HCT116 (cell line): ENCODE measurements around the gene ISG20. TPM values are rescaled to one million over a fixed set of nuclear protein-coding genes. Genes with fewer than 3 reads are reported as not detected.

Experiments
- ATAC-seq: fragments of 200-7000 bp; cut with Tn5 transposase; 2 replicates; pipeline ENCODE4 v1.9.1; 2020; ENCODE audit warnings: mild to moderate bottlenecking, moderate library complexity
- BruUV-seq: library from RNA; stranded (reverse); fragments of 400-500 nt; replicated peaks from 2 replicates; lab custom pipeline; 2021; lab: Mats Ljungman, UMichigan
- CTCF ChIA-PET: fragments of 300-600 bp; sonication (Branson Sonifier 250); formaldehyde crosslinking; loops from one replicate; lab custom pipeline; 2021; ENCODE audit warnings: antibody characterized with exemption; lab: Charles Lee
- POLR2A ChIA-PET: fragments of 300-600, 350-600 bp; sonication (Branson Sonifier 250); formaldehyde crosslinking; loops from one replicate; lab custom pipeline; 2021; ENCODE audit warnings: antibody characterized with exemption; lab: Charles Lee
- RAD21 ChIA-PET, 2 experiments: fragments of 300-600 bp; sonication (Branson Sonifier 250); formaldehyde crosslinking; loops; one replicate each; lab custom pipeline; 2023; ENCODE audit warnings: low total read pairs in 2 of 2; ENCODE audit not compliant: uncharacterized antibody in 2 of 2, unreplicated experiment in 2 of 2, low non-redundant PET in 1 of 2; lab: Charles Lee
- DNase-seq: peaks from one replicate; pipeline ENCODE4 v3.0.0-alpha.2; 2010; ENCODE audit warnings: low read depth, low spot score
- H2AFZ ChIP-seq: fragments of 200-600 bp; shearing (Covaris generic), sonication (generic); 2 replicates; pipeline ENCODE4 v1.6.1; 2017; ENCODE audit warnings: low read depth, mixed run types, mixed read lengths, antibody characterized with exemption, low read length; ENCODE audit not compliant: poor library complexity, severe bottlenecking
- H3K27ac ChIP-seq: 2 replicates; pipeline ENCODE4 v1.5.1; 2012; ENCODE audit warnings: low read depth, low read length
- H3K27me3 ChIP-seq: fragments of 200-600 bp; sonication (generic); 2 replicates; pipeline ENCODE4 v1.6.1; 2016; ENCODE audit warnings: mixed run types, low read length, mixed read lengths; ENCODE audit not compliant: insufficient read depth
- H3K36me3 ChIP-seq, 2 experiments: fragments of 200-500 bp in 1 of 2; fragments of 200-600 bp in 1 of 2; sonication (Bioruptor generic) in 1 of 2; sonication (generic) in 1 of 2; 2 replicates each; pipeline versions ENCODE4 v1.5.1 to v1.6.1; 2014 to 2016; ENCODE audit warnings: low read length in 2 of 2, inconsistent platforms in 1 of 2, mixed read lengths in 1 of 2, mixed run types in 1 of 2; ENCODE audit not compliant: insufficient read depth in 2 of 2, control insufficient read depth in 1 of 2
- H3K4me1 ChIP-seq, 2 experiments: fragments of 200-600 bp in 1 of 2; sonication (generic) in 1 of 2; 2 replicates each; pipeline versions ENCODE4 v1.5.1 to v1.6.1; 2012 to 2017; ENCODE audit warnings: low read length in 2 of 2, inconsistent platforms in 1 of 2, mild to moderate bottlenecking in 1 of 2, mixed read lengths in 1 of 2, mixed run types in 1 of 2, moderate library complexity in 1 of 2; ENCODE audit not compliant: insufficient read depth in 2 of 2, control insufficient read depth in 1 of 2
- H3K4me2 ChIP-seq: fragments of 200-600 bp; sonication (generic); 2 replicates; pipeline ENCODE4 v1.6.1; 2017; ENCODE audit warnings: mixed run types, low read length, mixed read lengths
- H3K4me3 ChIP-seq, 2 experiments: fragments of 200-600 bp in 1 of 2; sonication (generic) in 1 of 2; replicated peaks in 1 of 2; 2 replicates each; pipeline ENCODE4 v1.5.1; 2011 to 2016; ENCODE audit warnings: low read length in 2 of 2, control low read depth in 1 of 2, low read depth in 1 of 2, mild to moderate bottlenecking in 1 of 2, mixed read lengths in 1 of 2, mixed run types in 1 of 2
- H3K79me2 ChIP-seq: fragments of 200-600 bp; sonication (generic); 2 replicates; pipeline ENCODE4 v1.6.1; 2017; ENCODE audit warnings: mild to moderate bottlenecking, mixed run types, low read length, moderate library complexity, mixed read lengths; ENCODE audit not compliant: insufficient read depth
- H3K9ac ChIP-seq: fragments of 200-600 bp; sonication (generic); 2 replicates; pipeline ENCODE4 v1.6.1; 2016; ENCODE audit warnings: low read length, mixed read lengths
- H3K9me2 ChIP-seq: fragments of 200-600 bp; sonication (generic), shearing (Covaris generic); 2 replicates; pipeline ENCODE4 v1.6.1; 2017; ENCODE audit warnings: mixed run types, mild to moderate bottlenecking, moderate library complexity; ENCODE audit not compliant: insufficient read depth
- H3K9me3 ChIP-seq, 2 experiments: fragments of 200-500 bp in 1 of 2; fragments of 200-600 bp in 1 of 2; sonication (Bioruptor generic) in 1 of 2; sonication (generic) in 1 of 2; 2 replicates each; pipeline ENCODE4 v1.6.1; 2014 to 2017; ENCODE audit warnings: low read length in 2 of 2, mixed read lengths in 2 of 2, inconsistent platforms in 1 of 2, low read depth in 1 of 2, mild to moderate bottlenecking in 1 of 2, mixed run types in 1 of 2, moderate library complexity in 1 of 2; ENCODE audit not compliant: control insufficient read depth in 1 of 2, insufficient read depth in 1 of 2
- H4K20me1 ChIP-seq: fragments of 200-600 bp; sonication (generic), shearing (Covaris generic); 2 replicates; pipeline ENCODE4 v1.6.1; 2017; ENCODE audit warnings: mixed run types, mild to moderate bottlenecking, moderate library complexity; ENCODE audit not compliant: insufficient read depth
- EZH2 ChIP-seq: fragments of 200-600 bp; sonication (generic); IDR thresholded peaks from 2 replicates; pipeline ENCODE4 v1.6.1; 2017; ENCODE audit warnings: antibody characterized with exemption, mixed run types
- FOSL1 ChIP-seq: IDR thresholded peaks from 2 replicates; pipeline ENCODE4 v1.6.1; 2012; ENCODE audit warnings: low read depth
- JUND ChIP-seq: IDR thresholded peaks from 2 replicates; pipeline ENCODE4 v1.6.1; 2012
- POLR2A ChIP-seq: IDR thresholded peaks from 2 replicates; pipeline ENCODE4 v1.7.0; 2011; ENCODE audit warnings: borderline replicate concordance; ENCODE audit not compliant: insufficient read depth, insufficient read length; ENCODE audit errors: extremely low read depth
- POLR2AphosphoS5 ChIP-seq: IDR thresholded peaks from 2 replicates; pipeline ENCODE4 v1.6.1; 2011; ENCODE audit warnings: mild to moderate bottlenecking, low read depth, low read length, moderate library complexity
- SIN3A ChIP-seq: IDR thresholded peaks from 2 replicates; pipeline ENCODE4 v1.6.1; 2012; ENCODE audit warnings: low read depth
- SP1 ChIP-seq: IDR thresholded peaks from 2 replicates; pipeline ENCODE4 v1.6.1; 2012; ENCODE audit warnings: low read depth
- SRF ChIP-seq: IDR thresholded peaks from 2 replicates; pipeline ENCODE4 v1.6.1; 2012; ENCODE audit warnings: low read depth
- TCF7L2 ChIP-seq: IDR thresholded peaks from 2 replicates; pipeline ENCODE4 v1.7.0; 2011; ENCODE audit warnings: borderline replicate concordance, inconsistent platforms; ENCODE audit not compliant: insufficient read depth, insufficient read length; ENCODE audit errors: extremely low read depth
- YY1 ChIP-seq: IDR thresholded peaks from 2 replicates; pipeline ENCODE4 v1.6.1; 2011; ENCODE audit warnings: low read length, low read depth, moderate library complexity, mild to moderate bottlenecking; ENCODE audit not compliant: insufficient replicate concordance; ENCODE audit errors: extremely low read depth
- intact Hi-C: fragments of 100-400 bp; cut with micrococcal nuclease; formaldehyde crosslinking; loops from 2 replicates; pipeline ENCODE4 v1.10.0; 2022
- total RNA-seq: library from RNA; stranded (reverse); gene quantifications from one replicate; pipeline ENCODE4 v1.2.1, GENCODE V29; 2021; ENCODE audit not compliant: unreplicated experiment
- TF ChIP-seq, protein P1 (sequence below), 3 experiments: fragments of 200-600 bp in 1 of 3; sonication (generic) in 1 of 3; IDR thresholded peaks in 2 of 3; conservative IDR thresholded peaks in 1 of 3; 2 replicates each; pipeline ENCODE4 v1.5.1; 2012 to 2017; ENCODE audit warnings: low read depth in 2 of 3, low read length in 2 of 3, antibody characterized with exemption in 1 of 3, borderline replicate concordance in 1 of 3, control low read depth in 1 of 3, mild to moderate bottlenecking in 1 of 3, mixed read lengths in 1 of 3, mixed run types in 1 of 3, moderate library complexity in 1 of 3; ENCODE audit not compliant: insufficient read depth in 1 of 3
- TF ChIP-seq, protein P2 (sequence below): IDR thresholded peaks from 2 replicates; pipeline ENCODE4 v1.6.1; 2012
- TF ChIP-seq, protein P3 (sequence below): IDR thresholded peaks from 2 replicates; pipeline ENCODE4 v1.6.1; 2012

ISG20 gene
- total RNA-seq, 1 experiment from 2014 or later: 11.0 TPM

DNA sequence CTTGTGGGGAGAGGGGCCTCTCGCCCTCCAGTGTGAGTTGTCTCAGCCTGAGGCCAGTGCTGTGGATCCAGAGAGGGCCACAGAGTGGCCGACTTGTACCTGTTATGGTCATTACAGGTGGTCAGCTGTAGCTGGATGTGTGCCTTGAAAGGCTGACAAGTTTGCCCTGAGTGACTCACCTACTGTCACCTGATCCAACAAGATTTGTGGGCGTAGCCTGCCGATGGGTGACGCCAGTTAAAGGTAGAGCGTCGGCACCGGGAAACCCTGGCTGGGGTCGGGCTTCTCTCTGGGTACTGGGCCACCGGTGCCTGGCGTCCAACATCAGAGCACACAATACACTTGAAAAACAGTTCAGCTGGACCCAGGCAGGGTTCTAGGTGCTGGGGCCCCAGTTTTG lies 2.8 kb upstream of the ISG20 start:
- ChIA-PET POLR2A (interaction anchor here (2.1 kb wide), 1 partner anchor 14 kb away, joined by 6 read pairs; the partner anchor contains the start of gene AEN), CTCF (interaction anchor here (1.4 kb wide), 1 partner anchor 571 kb away, joined by 3 read pairs; no protein-coding TSS in a partner anchor), RAD21 (no interaction called here)
- TF ChIP-seq FOSL1 (peak; percentile 66; the same call in 1 of the 2 replicates), YY1 (no peak), POLR2AphosphoS5 (peak; percentile 48), POLR2A (no peak), EZH2 (no peak), TCF7L2 (peak; percentile 21), SIN3A (peak; percentile 71), SP1 (peak; percentile 70), SRF (peak; percentile 57; the same call in 1 of the 2 replicates), JUND (peak; percentile 82)
- TF ChIP-seq, protein P1, sequence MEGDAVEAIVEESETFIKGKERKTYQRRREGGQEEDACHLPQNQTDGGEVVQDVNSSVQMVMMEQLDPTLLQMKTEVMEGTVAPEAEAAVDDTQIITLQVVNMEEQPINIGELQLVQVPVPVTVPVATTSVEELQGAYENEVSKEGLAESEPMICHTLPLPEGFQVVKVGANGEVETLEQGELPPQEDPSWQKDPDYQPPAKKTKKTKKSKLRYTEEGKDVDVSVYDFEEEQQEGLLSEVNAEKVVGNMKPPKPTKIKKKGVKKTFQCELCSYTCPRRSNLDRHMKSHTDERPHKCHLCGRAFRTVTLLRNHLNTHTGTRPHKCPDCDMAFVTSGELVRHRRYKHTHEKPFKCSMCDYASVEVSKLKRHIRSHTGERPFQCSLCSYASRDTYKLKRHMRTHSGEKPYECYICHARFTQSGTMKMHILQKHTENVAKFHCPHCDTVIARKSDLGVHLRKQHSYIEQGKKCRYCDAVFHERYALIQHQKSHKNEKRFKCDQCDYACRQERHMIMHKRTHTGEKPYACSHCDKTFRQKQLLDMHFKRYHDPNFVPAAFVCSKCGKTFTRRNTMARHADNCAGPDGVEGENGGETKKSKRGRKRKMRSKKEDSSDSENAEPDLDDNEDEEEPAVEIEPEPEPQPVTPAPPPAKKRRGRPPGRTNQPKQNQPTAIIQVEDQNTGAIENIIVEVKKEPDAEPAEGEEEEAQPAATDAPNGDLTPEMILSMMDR (IDR thresholded peaks at IDR 0.05 in 2 of 3, conservative IDR thresholded peaks at IDR 0.05 in 1 of 3; ENCODE audit: borderline replicate concordance in 1 of 3, insufficient read depth in 1 of 3, low read depth in 2 of 3, low read length in 2 of 3): no peak
- TF ChIP-seq, protein P2, sequence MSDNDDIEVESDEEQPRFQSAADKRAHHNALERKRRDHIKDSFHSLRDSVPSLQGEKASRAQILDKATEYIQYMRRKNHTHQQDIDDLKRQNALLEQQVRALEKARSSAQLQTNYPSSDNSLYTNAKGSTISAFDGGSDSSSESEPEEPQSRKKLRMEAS: peak; percentile 59
- TF ChIP-seq, protein P3, sequence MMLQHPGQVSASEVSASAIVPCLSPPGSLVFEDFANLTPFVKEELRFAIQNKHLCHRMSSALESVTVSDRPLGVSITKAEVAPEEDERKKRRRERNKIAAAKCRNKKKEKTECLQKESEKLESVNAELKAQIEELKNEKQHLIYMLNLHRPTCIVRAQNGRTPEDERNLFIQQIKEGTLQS: no peak
- Histone ChIP-seq H3K9me3 (no peaks in the 10 kb centered on the region), H3K9ac (peak overlapping the region; percentile 29; the same call in 1 of the 2 replicates), H3K4me2 (peak overlapping the region; percentile 64), H3K4me3 (no peak overlapping the region), H3K79me2 (peaks cover 12% of the 10 kb centered on the region; the same call in 1 of the 2 replicates), H3K27me3 (no peaks in the 10 kb centered on the region), H4K20me1 (no peaks in the 10 kb centered on the region), H3K36me3 (peaks cover 0 to 16% of the 10 kb centered on the region in 2 experiments; a peak in 2 of 4 replicates), H2AFZ (no peak overlapping the region), H3K4me1 (peaks cover 38 to 44% of the 10 kb centered on the region in 2 experiments), H3K27ac (no peak overlapping the region; the same call in 1 of the 2 replicates), H3K9me2 (no peaks in the 10 kb centered on the region)
- ATAC-seq (peak; percentile 49), DNase-seq (peak; percentile 69)
- intact Hi-C loops: no loop called here
- no TSS peak for BruUV-seq
